ENCODE measurements around the gene ANKS3.

- TF ChIP-seq CTCF (IDR thresholded peaks at IDR 0.05) (no peak), EP300 (IDR thresholded peaks at IDR 0.05) (no peak), POLR2A (IDR thresholded peaks at IDR 0.05) (no peak)
Measured at GRCh38 chr16:4687946-4688673, 46.0 kb downstream of the ANKS3 start.
